NB4 (cell line): Measurements from ENCODE around the gene UBD.

Experiments
- MAX ChIP-seq: IDR thresholded peaks from 2 replicates; pipeline ENCODE4 v1.6.1; 2011; ENCODE audit warnings: low read depth, low read length
- MYC ChIP-seq: IDR thresholded peaks from 2 replicates; pipeline ENCODE4 v1.6.1; 2011; ENCODE audit warnings: low read depth, low read length
- POLR2A ChIP-seq: IDR thresholded peaks from 2 replicates; pipeline ENCODE4 v1.6.1; 2011; ENCODE audit warnings: mild to moderate bottlenecking; ENCODE audit not compliant: insufficient read length; ENCODE audit errors: extremely low read depth
- TF ChIP-seq, protein P1 (sequence below): IDR thresholded peaks from one replicate; pipeline ENCODE4 v1.5.1; 2012; ENCODE audit warnings: low read depth, low read length

- TF ChIP-seq, protein P1, sequence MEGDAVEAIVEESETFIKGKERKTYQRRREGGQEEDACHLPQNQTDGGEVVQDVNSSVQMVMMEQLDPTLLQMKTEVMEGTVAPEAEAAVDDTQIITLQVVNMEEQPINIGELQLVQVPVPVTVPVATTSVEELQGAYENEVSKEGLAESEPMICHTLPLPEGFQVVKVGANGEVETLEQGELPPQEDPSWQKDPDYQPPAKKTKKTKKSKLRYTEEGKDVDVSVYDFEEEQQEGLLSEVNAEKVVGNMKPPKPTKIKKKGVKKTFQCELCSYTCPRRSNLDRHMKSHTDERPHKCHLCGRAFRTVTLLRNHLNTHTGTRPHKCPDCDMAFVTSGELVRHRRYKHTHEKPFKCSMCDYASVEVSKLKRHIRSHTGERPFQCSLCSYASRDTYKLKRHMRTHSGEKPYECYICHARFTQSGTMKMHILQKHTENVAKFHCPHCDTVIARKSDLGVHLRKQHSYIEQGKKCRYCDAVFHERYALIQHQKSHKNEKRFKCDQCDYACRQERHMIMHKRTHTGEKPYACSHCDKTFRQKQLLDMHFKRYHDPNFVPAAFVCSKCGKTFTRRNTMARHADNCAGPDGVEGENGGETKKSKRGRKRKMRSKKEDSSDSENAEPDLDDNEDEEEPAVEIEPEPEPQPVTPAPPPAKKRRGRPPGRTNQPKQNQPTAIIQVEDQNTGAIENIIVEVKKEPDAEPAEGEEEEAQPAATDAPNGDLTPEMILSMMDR: no peak
- no peak for TF ChIP-seq POLR2A
- no peak for TF ChIP-seq MAX
- TF ChIP-seq MYC: no peak
Observed at GRCh38 chr6:29566856-29567255, 7.3 kb upstream of the UBD start.
